ENCODE measurements around the gene DLEC1.
A peak's percentile ranks its signal among the peaks of the same experiment; 100 is the strongest.
"Not testable (repeated sequence)": the region's sequence is repeated elsewhere in the genome, so short reads cannot be mapped to it uniquely, and the experiment has no call there.

DLEC1 gene

GRCh38 chr3:38124324-38125122, 85.5 kb downstream of the DLEC1 start:
- no peak for DNase-seq

- DNase-seq, result no peak
Measured at GRCh38 chr3:38125305-38126120, 86.5 kb downstream of the DLEC1 start.

- no peak for DNase-seq
Measured at GRCh38 chr3:38126121-38126892, 87.3 kb downstream of the DLEC1 start.

GRCh38 chr3:38127611-38128302, 88.7 kb downstream of the DLEC1 start:
- DNase-seq, result peak; percentile 22

GRCh38 chr3:38128303-38128655, 89.3 kb downstream of the DLEC1 start:
- no peak for DNase-seq

- no peak for DNase-seq
Measured at GRCh38 chr3:38129058-38129457, 90.0 kb downstream of the DLEC1 start.

GRCh38 chr3:38130631-38131065, 91.6 kb downstream of the DLEC1 start:
- no peak for DNase-seq

- DNase-seq, result no peak
Measured at GRCh38 chr3:38131621-38132369, 92.8 kb downstream of the DLEC1 start.

- DNase-seq, result no peak
Measured at GRCh38 chr3:38133209-38133556, 94.2 kb downstream of the DLEC1 start.

- no peak for DNase-seq
Measured at GRCh38 chr3:38133557-38134405, 94.8 kb downstream of the DLEC1 start.

- DNase-seq, result not testable (repeated sequence)
Measured at GRCh38 chr3:38134517-38135143, 95.6 kb downstream of the DLEC1 start.

GRCh38 chr3:38135621-38136277, 96.7 kb downstream of the DLEC1 start:
- DNase-seq, result peak; percentile 63

GRCh38 chr3:38136393-38136776, 97.4 kb downstream of the DLEC1 start:
- no peak for DNase-seq

GRCh38 chr3:38136777-38137614, 98.0 kb downstream of the DLEC1 start, which contains the start of gene ACAA1:
Gene ACAA1 (minus strand): TSS chr3:38137127. CDS start chr3:38137035, 92 bp downstream.
- peak; percentile 99 for DNase-seq

- no peak for DNase-seq
Measured at GRCh38 chr3:38137615-38138348, 98.8 kb downstream of the DLEC1 start.

GRCh38 chr3:38138349-38139190, 99.6 kb downstream of the DLEC1 start, which contains the start of gene MYD88:
Gene MYD88 (plus strand): TSS chr3:38138661. CDS start chr3:38138701, 40 bp downstream.
- DNase-seq, result peak; percentile 59

GRCh38 chr3:38139191-38139590, 100.2 kb downstream of the DLEC1 start:
- DNase-seq, result no peak

Measured in MV-4-11 (cell line).